GM12875 (cell line): ENCODE measurements around the gene CHTOP.

Experiments
- H3K4me3 ChIP-seq: one replicate; pipeline ENCODE4 v1.5.1; 2011; ENCODE audit warnings: low read depth, low read length, control low read depth
- TF ChIP-seq, protein P1 (sequence below): IDR thresholded peaks from 2 replicates; pipeline ENCODE4 v1.5.1; 2011; ENCODE audit warnings: low read depth, mild to moderate bottlenecking, control low read depth, inconsistent platforms, low read length, moderate library complexity, borderline replicate concordance; ENCODE audit not compliant: insufficient read depth

Gene CHTOP

DNA sequence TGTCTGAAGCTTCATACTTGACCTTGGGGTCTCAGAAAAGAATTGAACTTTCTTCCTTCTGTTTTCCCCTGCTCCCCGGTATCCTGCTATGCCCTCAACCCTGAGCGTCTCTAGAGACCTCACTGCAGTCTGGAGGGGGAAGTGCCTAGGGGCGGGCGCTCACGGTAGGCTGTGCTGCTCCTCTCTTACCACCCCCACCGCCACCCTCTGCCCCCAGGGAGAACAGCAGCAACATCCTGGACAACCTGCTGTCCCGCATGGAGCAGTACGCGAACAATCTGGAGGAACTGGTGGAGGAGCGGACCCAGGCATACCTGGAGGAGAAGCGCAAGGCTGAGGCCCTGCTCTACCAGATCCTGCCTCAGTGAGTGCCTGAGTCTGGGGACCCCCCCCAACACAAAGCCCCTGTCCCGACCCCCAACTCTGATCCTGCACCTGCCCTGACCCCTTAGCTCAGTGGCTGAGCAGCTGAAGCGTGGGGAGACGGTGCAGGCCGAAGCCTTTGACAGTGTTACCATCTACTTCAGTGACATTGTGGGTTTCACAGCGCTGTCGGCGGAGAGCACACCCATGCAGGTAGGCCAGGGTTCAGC is 55.0 kb downstream of the CHTOP start:
- no peak overlapping the region for H3K4me3 ChIP-seq
- TF ChIP-seq, protein P1, sequence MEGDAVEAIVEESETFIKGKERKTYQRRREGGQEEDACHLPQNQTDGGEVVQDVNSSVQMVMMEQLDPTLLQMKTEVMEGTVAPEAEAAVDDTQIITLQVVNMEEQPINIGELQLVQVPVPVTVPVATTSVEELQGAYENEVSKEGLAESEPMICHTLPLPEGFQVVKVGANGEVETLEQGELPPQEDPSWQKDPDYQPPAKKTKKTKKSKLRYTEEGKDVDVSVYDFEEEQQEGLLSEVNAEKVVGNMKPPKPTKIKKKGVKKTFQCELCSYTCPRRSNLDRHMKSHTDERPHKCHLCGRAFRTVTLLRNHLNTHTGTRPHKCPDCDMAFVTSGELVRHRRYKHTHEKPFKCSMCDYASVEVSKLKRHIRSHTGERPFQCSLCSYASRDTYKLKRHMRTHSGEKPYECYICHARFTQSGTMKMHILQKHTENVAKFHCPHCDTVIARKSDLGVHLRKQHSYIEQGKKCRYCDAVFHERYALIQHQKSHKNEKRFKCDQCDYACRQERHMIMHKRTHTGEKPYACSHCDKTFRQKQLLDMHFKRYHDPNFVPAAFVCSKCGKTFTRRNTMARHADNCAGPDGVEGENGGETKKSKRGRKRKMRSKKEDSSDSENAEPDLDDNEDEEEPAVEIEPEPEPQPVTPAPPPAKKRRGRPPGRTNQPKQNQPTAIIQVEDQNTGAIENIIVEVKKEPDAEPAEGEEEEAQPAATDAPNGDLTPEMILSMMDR: no peak

DNA sequence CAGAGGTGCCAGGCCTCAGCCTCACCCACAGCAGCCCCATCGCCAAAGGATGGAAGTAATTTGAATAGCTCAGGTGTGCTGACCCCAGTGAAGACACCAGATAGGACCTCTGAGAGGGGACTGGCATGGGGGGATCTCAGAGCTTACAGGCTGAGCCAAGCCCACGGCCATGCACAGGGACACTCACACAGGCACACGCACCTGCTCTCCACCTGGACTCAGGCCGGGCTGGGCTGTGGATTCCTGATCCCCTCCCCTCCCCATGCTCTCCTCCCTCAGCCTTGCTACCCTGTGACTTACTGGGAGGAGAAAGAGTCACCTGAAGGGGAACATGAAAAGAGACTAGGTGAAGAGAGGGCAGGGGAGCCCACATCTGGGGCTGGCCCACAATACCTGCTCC is 59.6 kb downstream of the CHTOP start:
- TF ChIP-seq, protein P1: no peak
- no peak overlapping the region for H3K4me3 ChIP-seq
